ENCODE measurements around the gene BOC.
A peak's percentile ranks its signal among the peaks of the same experiment; 100 is the strongest.

BOC gene

GRCh38 chr3:113234688-113235260 is 23.4 kb downstream of the BOC start:
- Histone ChIP-seq H3K36me3 (ENCODE audit: control insufficient read depth, insufficient read depth, low read length) (no peaks in the 10 kb centered on the region), H3K4me3 (ENCODE audit: extremely low read depth, insufficient read depth, low read length, poor library complexity, severe bottlenecking) (no peak overlapping the region), H3K9me3 (ENCODE audit: control insufficient read depth, low read length) (no peaks in the 10 kb centered on the region), H3K27ac (ENCODE audit: low read depth, low read length, severe bottlenecking) (peak overlapping the region; percentile 75), H3K4me1 (ENCODE audit: control insufficient read depth, insufficient read depth, low read length, poor library complexity, severe bottlenecking) (peaks cover 39% of the 10 kb centered on the region)
- 74 to 77% methylated on average over 4 of the region's 6 CpGs for WGBS, 2 experiments (ENCODE audit: insufficient coverage in 2 of 2)

GRCh38 chr3:113238503-113238902 is 27.1 kb downstream of the BOC start:
- H3K27ac ChIP-seq (ENCODE audit: low read depth, low read length, severe bottlenecking): no peak overlapping the region
- H3K4me3 ChIP-seq (ENCODE audit: extremely low read depth, insufficient read depth, low read length, poor library complexity, severe bottlenecking): no peak overlapping the region
- no peaks in the 10 kb centered on the region for H3K9me3 ChIP-seq (ENCODE audit: control insufficient read depth, low read length)
- H3K36me3 ChIP-seq (ENCODE audit: control insufficient read depth, insufficient read depth, low read length): no peaks in the 10 kb centered on the region
- WGBS, 2 experiments (ENCODE audit: insufficient coverage in 2 of 2): 100% methylated on average over 1 of the region's 2 CpGs; no CpG with 5 or more reads in 1 of the 2 experiments
- peaks cover 44% of the 10 kb centered on the region for H3K4me1 ChIP-seq (ENCODE audit: control insufficient read depth, insufficient read depth, low read length, poor library complexity, severe bottlenecking)

- peak overlapping the region; percentile 92 for H3K27ac ChIP-seq (ENCODE audit: low read depth, low read length, severe bottlenecking)
- no peak overlapping the region for H3K4me3 ChIP-seq (ENCODE audit: extremely low read depth, insufficient read depth, low read length, poor library complexity, severe bottlenecking)
- H3K36me3 ChIP-seq (ENCODE audit: control insufficient read depth, insufficient read depth, low read length): peaks cover 4% of the 10 kb centered on the region
- WGBS, 2 experiments (ENCODE audit: insufficient coverage in 2 of 2): 62 to 92% methylated on average over 2 of the region's 3 CpGs
- H3K4me1 ChIP-seq (ENCODE audit: control insufficient read depth, insufficient read depth, low read length, poor library complexity, severe bottlenecking): peaks cover 26% of the 10 kb centered on the region
- H3K9me3 ChIP-seq (ENCODE audit: control insufficient read depth, low read length): no peaks in the 10 kb centered on the region
Observed at GRCh38 chr3:113240841-113241240, 29.5 kb downstream of the BOC start.

- Histone ChIP-seq H3K27ac (ENCODE audit: low read depth, low read length, severe bottlenecking) (peak overlapping the region; percentile 92), H3K4me3 (ENCODE audit: extremely low read depth, insufficient read depth, low read length, poor library complexity, severe bottlenecking) (no peak overlapping the region), H3K4me1 (ENCODE audit: control insufficient read depth, insufficient read depth, low read length, poor library complexity, severe bottlenecking) (peaks cover 26% of the 10 kb centered on the region), H3K36me3 (ENCODE audit: control insufficient read depth, insufficient read depth, low read length) (peaks cover 4% of the 10 kb centered on the region), H3K9me3 (ENCODE audit: control insufficient read depth, low read length) (no peaks in the 10 kb centered on the region)
- 0 to 8% methylated on average over 2 to 5 of the region's 7 CpGs for WGBS, 2 experiments (ENCODE audit: insufficient coverage in 2 of 2)
Observed at GRCh38 chr3:113241292-113242095, 30.1 kb downstream of the BOC start.

- Histone ChIP-seq H3K27ac (ENCODE audit: low read depth, low read length, severe bottlenecking) (peak overlapping the region; percentile 92), H3K36me3 (ENCODE audit: control insufficient read depth, insufficient read depth, low read length) (peaks cover 4% of the 10 kb centered on the region), H3K4me3 (ENCODE audit: extremely low read depth, insufficient read depth, low read length, poor library complexity, severe bottlenecking) (no peak overlapping the region), H3K9me3 (ENCODE audit: control insufficient read depth, low read length) (no peaks in the 10 kb centered on the region), H3K4me1 (ENCODE audit: control insufficient read depth, insufficient read depth, low read length, poor library complexity, severe bottlenecking) (peaks cover 26% of the 10 kb centered on the region)
- 14 to 67% methylated on average over 1 to 2 of the region's 7 CpGs for WGBS, 2 experiments (ENCODE audit: insufficient coverage in 2 of 2)
Observed at GRCh38 chr3:113242096-113242581, 30.8 kb downstream of the BOC start.

GRCh38 chr3:113243071-113243470 is 31.7 kb downstream of the BOC start:
- no peaks in the 10 kb centered on the region for H3K9me3 ChIP-seq (ENCODE audit: control insufficient read depth, low read length)
- no peak overlapping the region for H3K4me3 ChIP-seq (ENCODE audit: extremely low read depth, insufficient read depth, low read length, poor library complexity, severe bottlenecking)
- peak overlapping the region; percentile 92 for H3K27ac ChIP-seq (ENCODE audit: low read depth, low read length, severe bottlenecking)
- peaks cover 4% of the 10 kb centered on the region for H3K36me3 ChIP-seq (ENCODE audit: control insufficient read depth, insufficient read depth, low read length)
- no CpG with 5 or more reads among the region's 2 CpGs for WGBS, 2 experiments (ENCODE audit: insufficient coverage in 2 of 2)
- peaks cover 26% of the 10 kb centered on the region for H3K4me1 ChIP-seq (ENCODE audit: control insufficient read depth, insufficient read depth, low read length, poor library complexity, severe bottlenecking)

GRCh38 chr3:113243846-113244245 is 32.5 kb downstream of the BOC start:
- peaks cover 32% of the 10 kb centered on the region for H3K4me1 ChIP-seq (ENCODE audit: control insufficient read depth, insufficient read depth, low read length, poor library complexity, severe bottlenecking)
- H3K36me3 ChIP-seq (ENCODE audit: control insufficient read depth, insufficient read depth, low read length): peaks cover 4% of the 10 kb centered on the region
- WGBS, 2 experiments (ENCODE audit: insufficient coverage in 2 of 2): 96 to 100% methylated on average over 2 to 3 of the region's 3 CpGs
- H3K9me3 ChIP-seq (ENCODE audit: control insufficient read depth, low read length): no peaks in the 10 kb centered on the region
- no peak overlapping the region for H3K4me3 ChIP-seq (ENCODE audit: extremely low read depth, insufficient read depth, low read length, poor library complexity, severe bottlenecking)
- H3K27ac ChIP-seq (ENCODE audit: low read depth, low read length, severe bottlenecking): no peak overlapping the region

GRCh38 chr3:113245761-113246161 is 34.4 kb downstream of the BOC start:
- 43 to 86% methylated on average over 3 to 4 of the region's 5 CpGs for WGBS, 2 experiments (ENCODE audit: insufficient coverage in 2 of 2)
- Histone ChIP-seq H3K9me3 (ENCODE audit: control insufficient read depth, low read length) (no peaks in the 10 kb centered on the region), H3K4me1 (ENCODE audit: control insufficient read depth, insufficient read depth, low read length, poor library complexity, severe bottlenecking) (peaks cover 30% of the 10 kb centered on the region), H3K36me3 (ENCODE audit: control insufficient read depth, insufficient read depth, low read length) (peaks cover 15% of the 10 kb centered on the region), H3K27ac (ENCODE audit: low read depth, low read length, severe bottlenecking) (no peak overlapping the region), H3K4me3 (ENCODE audit: extremely low read depth, insufficient read depth, low read length, poor library complexity, severe bottlenecking) (no peak overlapping the region)

GRCh38 chr3:113247068-113247467 is 35.7 kb downstream of the BOC start:
- Histone ChIP-seq H3K9me3 (ENCODE audit: control insufficient read depth, low read length) (no peaks in the 10 kb centered on the region), H3K27ac (ENCODE audit: low read depth, low read length, severe bottlenecking) (no peak overlapping the region), H3K4me1 (ENCODE audit: control insufficient read depth, insufficient read depth, low read length, poor library complexity, severe bottlenecking) (peaks cover 17% of the 10 kb centered on the region), H3K36me3 (ENCODE audit: control insufficient read depth, insufficient read depth, low read length) (peaks cover 25% of the 10 kb centered on the region), H3K4me3 (ENCODE audit: extremely low read depth, insufficient read depth, low read length, poor library complexity, severe bottlenecking) (no peak overlapping the region)

GRCh38 chr3:113247675-113248458 is 36.5 kb downstream of the BOC start:
- H3K4me1 ChIP-seq (ENCODE audit: control insufficient read depth, insufficient read depth, low read length, poor library complexity, severe bottlenecking): peaks cover 9% of the 10 kb centered on the region
- peaks cover 29% of the 10 kb centered on the region for H3K36me3 ChIP-seq (ENCODE audit: control insufficient read depth, insufficient read depth, low read length)
- H3K27ac ChIP-seq (ENCODE audit: low read depth, low read length, severe bottlenecking): peak overlapping the region; percentile 41
- WGBS, 2 experiments (ENCODE audit: insufficient coverage in 2 of 2): 43 to 61% methylated on average over 3 to 4 of the region's 7 CpGs
- H3K9me3 ChIP-seq (ENCODE audit: control insufficient read depth, low read length): no peaks in the 10 kb centered on the region
- H3K4me3 ChIP-seq (ENCODE audit: extremely low read depth, insufficient read depth, low read length, poor library complexity, severe bottlenecking): no peak overlapping the region

All from mesodermal cell (in vitro differentiated cells).